NCI-H526 treated with DMSO at 0.1 percent for 48 hours (cell line): Measurements from ENCODE around the gene DOK6.

Experiments used
- DNase-seq: peaks from one replicate; lab custom pipeline; 2025; lab: John Stamatoyannopoulos, UW

Gene DOK6

GRCh38 chr18:69686861-69687260 is 286.2 kb downstream of the DOK6 start:
- no peak for DNase-seq

DNA sequence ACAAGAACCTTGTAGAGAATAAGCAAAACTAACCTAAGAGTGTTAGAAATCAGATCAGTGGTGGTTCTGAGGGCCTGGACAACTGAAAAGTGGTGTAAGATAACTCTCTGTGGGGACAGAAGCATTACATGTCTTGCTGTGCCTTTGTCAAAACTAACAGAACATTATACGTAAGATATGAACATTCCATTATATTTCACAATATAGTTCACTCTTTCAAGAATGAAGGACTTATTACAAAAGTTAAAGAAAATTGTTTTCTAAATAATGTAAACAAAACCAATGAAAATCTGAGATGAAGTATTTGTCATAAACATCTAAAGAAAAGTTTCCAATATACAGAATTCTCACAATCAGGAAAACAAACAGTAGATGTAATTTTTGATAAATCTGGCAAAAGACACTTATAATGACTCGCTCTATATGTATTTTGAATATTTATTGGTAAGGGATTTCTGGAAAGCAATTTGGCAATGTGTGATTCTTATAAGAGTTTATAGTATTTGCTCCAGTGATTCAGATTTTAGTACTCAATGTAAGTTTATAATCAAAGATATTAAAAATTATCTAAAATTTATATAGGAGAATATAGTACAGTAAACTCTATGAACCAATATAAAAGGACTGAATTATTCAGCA is 288.6 kb downstream of the DOK6 start:
- no peak for DNase-seq

DNA sequence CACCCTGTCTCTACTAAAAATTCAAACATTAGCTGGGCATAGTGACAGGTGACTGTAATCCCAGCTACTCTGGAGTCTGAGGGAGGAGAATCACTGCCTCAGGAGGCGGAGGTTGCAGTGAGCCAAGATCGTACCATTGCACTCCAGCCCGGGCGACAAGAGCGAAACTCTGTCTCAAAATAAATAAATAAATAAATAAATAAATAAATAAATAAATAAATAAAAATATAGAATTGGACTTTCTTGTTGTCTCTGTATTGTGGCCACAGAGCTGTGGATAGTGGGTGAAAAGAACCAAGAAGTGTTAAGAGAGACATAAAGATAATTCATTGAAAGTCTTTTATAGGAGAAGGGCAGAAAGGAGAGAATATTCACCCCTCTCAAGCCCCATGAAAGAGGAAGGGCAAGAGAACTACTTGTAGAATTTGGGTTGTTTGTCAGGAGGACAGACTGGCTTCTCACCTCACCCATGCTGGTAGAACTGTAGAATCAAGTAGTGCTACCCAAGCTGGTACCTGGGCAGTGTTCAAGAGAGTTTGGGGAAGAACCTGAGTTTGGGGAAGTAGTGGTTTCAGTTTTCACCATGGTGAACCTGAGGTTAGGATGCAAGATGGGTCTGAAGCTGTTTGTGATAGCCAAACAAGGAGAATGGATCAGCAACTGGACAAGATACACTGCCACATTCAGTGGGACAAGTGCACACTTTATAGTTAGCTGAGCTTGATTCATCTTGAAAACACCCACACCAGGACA is 290.5 kb downstream of the DOK6 start:
- DNase-seq = no peak

DNA sequence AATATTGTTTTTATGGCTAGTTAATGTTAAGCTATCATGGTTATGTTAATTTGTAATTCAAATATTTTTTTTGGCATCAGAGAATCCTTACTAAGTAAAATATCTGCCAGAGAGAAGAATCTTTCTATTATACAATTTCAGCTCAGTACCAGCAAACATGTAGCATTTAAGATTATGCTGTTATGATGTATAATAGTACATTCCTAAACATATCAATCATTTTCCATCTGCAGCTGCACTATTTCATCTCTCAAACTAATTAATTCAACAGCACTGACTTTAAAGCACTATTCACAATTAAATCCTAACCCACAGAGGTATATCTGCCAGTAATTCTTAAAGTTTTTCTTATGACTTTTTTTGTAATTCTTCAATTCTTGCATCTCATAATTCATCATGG is 296.4 kb downstream of the DOK6 start:
- DNase-seq = no peak

GRCh38 chr18:69697689-69698088 is 297.0 kb downstream of the DOK6 start:
- DNase-seq = no peak

DNA sequence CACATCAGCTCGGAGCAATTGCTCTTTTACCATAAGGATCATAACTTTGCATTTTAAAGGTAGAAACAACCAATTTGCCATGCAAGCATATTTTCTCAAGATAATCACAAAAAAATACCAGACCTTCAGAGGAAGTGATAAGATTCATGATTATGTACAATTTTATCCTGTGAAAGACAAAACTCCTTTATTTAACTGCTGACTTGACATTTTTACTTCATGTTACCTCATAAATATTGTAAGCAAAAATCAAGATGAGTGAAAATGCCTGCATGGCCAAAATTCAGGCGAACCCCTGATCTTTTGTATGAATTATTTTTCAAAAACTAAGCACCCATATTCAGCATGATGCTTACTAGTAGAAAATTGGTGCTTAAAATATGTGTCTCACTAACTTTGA is 300.6 kb downstream of the DOK6 start:
- no peak for DNase-seq

GRCh38 chr18:69703461-69703860 is 302.8 kb downstream of the DOK6 start:
- no peak for DNase-seq

GRCh38 chr18:69705987-69706386 is 305.3 kb downstream of the DOK6 start:
- DNase-seq = no peak

- DNase-seq = no peak
These were observed 308.2 kb downstream of the DOK6 start for GRCh38 chr18:69708844-69709243.

DNA sequence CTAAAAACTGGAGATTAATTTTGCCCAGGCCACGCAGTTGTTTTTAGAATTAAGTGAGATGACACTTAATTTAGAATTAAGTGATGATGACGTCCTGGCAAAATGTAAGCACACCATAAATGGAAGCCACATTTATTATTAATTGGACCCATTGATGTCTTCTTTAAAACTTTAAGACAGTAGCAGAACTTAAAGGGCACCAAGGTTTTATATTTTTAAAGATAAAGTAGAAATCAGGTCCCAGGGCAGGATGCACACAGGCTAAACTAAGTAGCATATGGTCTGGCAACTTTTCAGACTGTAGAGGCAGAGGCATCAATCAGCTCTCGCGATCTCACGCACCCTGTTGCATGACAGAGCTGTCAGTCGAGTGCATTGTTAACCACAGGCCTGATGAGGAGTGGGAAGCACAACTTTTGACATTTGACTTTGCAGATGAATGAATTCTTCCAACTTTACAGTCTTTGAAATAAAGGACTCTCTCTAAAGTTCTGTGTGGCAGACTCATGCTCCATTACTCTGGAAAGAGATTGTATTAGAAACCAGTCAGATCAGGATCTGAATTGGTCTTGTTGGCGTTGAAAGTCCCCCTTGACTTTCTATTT is 314.6 kb downstream of the DOK6 start:
- no peak for DNase-seq

DNA sequence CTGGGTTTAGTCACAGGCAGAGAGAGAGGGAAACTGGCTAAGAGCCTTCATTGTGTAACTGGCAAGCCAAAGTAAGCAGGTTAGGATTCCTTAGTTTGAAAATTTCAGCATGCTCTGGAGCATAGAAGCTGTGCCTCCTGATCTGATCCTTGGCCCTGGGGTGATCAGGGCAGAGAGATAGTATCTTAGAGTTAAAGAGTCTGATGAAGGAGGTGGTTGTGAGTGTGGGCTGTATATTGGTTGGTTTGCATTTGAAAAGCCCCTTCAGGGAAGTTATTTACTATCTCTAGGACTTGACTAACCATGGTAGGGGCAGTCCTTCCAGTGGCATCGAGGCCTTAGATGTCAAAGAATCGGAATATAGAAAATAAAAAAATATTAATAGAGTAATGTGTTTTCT is 316.9 kb downstream of the DOK6 start:
- no peak for DNase-seq

DNA sequence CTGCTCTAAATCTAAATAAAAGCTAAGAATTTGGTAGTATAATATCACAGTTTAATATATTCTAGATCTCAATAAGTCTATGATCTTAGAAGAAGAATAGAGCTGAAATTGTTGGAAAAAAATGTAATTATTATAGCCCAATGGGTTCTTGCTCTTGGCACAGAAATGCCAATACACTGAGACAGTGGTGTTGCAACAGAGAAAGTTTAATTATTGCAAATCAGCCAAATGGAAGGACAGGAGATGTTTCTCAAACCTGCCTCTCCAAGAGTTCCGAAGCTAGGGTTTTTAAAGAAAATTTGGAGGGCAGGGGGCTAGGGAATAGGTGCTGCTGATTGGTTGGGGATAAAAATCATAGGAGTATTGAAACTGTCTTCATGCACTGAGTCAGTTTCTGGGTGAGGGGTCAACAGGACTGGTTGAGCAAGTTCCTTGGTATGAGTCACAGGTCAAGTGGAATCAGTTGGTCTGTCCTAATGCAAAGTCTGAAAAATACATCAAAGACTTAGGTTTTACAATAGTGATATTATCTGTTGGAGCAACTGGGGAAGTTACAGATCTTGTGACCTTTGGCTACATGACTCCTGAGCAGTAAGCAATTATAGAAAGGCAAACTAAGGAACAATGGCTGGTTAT is 318.3 kb downstream of the DOK6 start:
- no peak for DNase-seq

GRCh38 chr18:69720422-69720821 is 319.7 kb downstream of the DOK6 start:
- DNase-seq = no peak

GRCh38 chr18:69723434-69723833 is 322.7 kb downstream of the DOK6 start:
- DNase-seq = no peak

GRCh38 chr18:69725009-69725408 is 324.3 kb downstream of the DOK6 start:
- DNase-seq = no peak

GRCh38 chr18:69725855-69726508 is 325.3 kb downstream of the DOK6 start:
- DNase-seq = no peak

DNA sequence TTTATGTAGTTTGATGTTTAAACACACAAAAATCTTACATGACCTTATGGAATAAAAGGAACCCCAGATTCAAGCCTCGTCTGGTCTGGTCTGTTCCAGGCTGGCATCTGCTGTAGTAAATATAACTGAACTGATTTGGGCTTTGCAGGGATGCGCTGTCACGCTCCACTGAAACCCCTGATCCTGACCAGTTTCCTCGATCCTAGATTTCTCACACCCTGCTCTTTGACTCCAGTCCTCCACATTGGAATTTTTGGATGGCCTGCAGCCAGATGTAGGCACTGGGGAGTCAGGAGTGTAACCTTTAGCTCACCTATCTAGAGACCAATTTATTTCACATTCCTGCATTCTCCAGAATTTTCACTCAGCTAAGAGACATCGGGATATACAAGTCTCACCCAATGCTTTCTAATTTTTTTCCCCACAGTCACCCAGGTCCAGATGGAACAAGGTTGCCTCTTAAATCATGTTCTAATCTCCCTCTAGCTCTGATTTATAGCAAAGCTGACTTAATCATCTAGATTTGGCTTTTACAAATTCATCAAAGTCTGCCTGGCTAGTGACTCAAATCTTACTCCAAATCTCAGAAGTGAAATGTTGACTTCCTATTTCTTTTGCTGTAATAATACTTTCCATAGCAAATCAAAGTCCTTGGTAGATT is 327.4 kb downstream of the DOK6 start:
- no peak for DNase-seq

- DNase-seq = no peak
These were observed 330.0 kb downstream of the DOK6 start for GRCh38 chr18:69730664-69731063.

GRCh38 chr18:69734536-69734935 is 333.8 kb downstream of the DOK6 start:
- DNase-seq = no peak

DNA sequence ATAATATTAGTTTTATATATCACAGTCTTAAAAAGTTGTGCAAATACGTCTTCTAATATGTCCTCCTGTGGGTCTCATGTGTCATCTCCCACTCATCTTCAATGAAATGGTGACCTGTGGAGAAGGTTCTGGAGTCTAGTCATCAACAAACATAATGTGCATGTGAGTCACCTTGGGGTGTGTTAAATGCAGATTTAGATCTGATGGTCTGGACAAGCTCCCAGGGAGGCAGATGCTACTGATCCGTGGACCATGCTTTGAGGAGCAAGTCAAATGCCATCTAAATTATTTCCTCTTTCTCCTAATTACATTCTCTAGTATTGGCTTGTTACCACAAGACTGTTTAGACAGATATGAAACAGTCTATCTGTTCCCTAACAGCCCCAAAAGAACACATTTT is 336.0 kb downstream of the DOK6 start:
- DNase-seq = no peak

- DNase-seq = no peak
These were observed 337.2 kb downstream of the DOK6 start for GRCh38 chr18:69737851-69738250.

DNA sequence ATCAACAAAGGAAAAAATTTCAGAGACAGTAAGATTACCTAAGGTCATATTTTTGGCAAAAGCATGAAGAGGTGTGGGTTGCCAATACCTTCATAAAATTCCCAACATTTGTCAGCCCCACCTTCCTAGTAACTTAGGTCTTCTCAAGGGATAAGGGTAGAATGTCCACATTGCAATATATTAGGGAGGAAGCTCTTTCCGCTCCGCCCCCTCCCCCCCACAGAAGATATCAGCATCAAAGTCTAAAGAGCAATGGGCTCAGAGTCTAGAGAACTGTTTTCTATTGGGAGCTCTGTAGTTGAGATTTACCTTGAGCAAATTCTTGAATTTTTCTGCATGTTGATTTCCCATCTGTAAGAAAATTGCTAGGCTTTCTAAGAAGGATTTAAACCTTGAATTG is 346.7 kb downstream of the DOK6 start:
- DNase-seq = no peak
